A549 (cell line): ENCODE measurements around the gene ZDHHC17. TPM values are rescaled to one million over a fixed set of nuclear protein-coding genes. Genes with fewer than 3 reads are reported as not detected.

ENCODE experiments used
- ATAC-seq, 2 experiments: fragments of 200-7000 bp in 1 of 2; fragments of >200 bp in 1 of 2; cut with Nextera tagmentation in 1 of 2; cut with Tn5 transposase in 1 of 2; 3 replicates each; pipeline versions ENCODE4 v1.8.0 to v1.9.1; 2018 to 2020; ENCODE audit warnings: mild to moderate bottlenecking in 1 of 2, moderate library complexity in 1 of 2
- CTCF ChIA-PET: fragments of 300-600 bp; sonication (Branson Sonifier 250); formaldehyde crosslinking; extraction: SDS; loops from one replicate; lab custom pipeline; 2021; ENCODE audit warnings: antibody characterized with exemption, inconsistent platforms; lab: Yijun Ruan, JAX
- POLR2A ChIA-PET: fragments of 350-600 bp; formaldehyde crosslinking; extraction: SDS; loops from one replicate; lab custom pipeline; 2021; ENCODE audit warnings: antibody characterized with exemption, inconsistent platforms; lab: Yijun Ruan, JAX
- DNase-seq, 2 experiments: peaks; one replicate each; pipeline versions ENCODE4 v3.0.0 to v3.0.0-alpha.2; 2011 to 2016; ENCODE audit warnings: low read depth in 1 of 2, low spot score in 1 of 2
- FAIRE-seq: peaks from 2 replicates; lab custom pipeline; 2011; peaks lifted over from hg19 to GRCh38; lab: Jason Lieb, UNC
- H3K27ac ChIP-seq, 2 experiments: fragments of >200 bp; sonication (Bioruptor Twin); formaldehyde crosslinking; 3 replicates each; pipeline ENCODE4 v1.5.1; 2016 to 2017
- H3K4me1 ChIP-seq: fragments of >200 bp; sonication (Bioruptor Twin); formaldehyde crosslinking; 3 replicates; pipeline ENCODE4 v1.6.1; 2016
- H3K4me2 ChIP-seq: fragments of >200 bp; sonication (Bioruptor Twin); formaldehyde crosslinking; 3 replicates; pipeline ENCODE4 v1.6.1; 2016
- H3K4me3 ChIP-seq: fragments of >200 bp; sonication (Bioruptor Twin); formaldehyde crosslinking; 3 replicates; pipeline ENCODE4 v1.5.1; 2016
- H3K9me3 ChIP-seq: fragments of >200 bp; sonication (Bioruptor Twin); formaldehyde crosslinking; 3 replicates; pipeline ENCODE4 v1.6.1; 2016
- CBX8 ChIP-seq: fragments of 200-600 bp; sonication (generic); IDR thresholded peaks from 2 replicates; pipeline ENCODE4 v1.6.1; 2016
- CHD2 ChIP-seq: fragments of 150-350 bp; IDR thresholded peaks from 2 replicates; pipeline ENCODE4 v1.6.1; 2014; ENCODE audit warnings: low read length; ENCODE audit not compliant: partially characterized antibody
- CTCF ChIP-seq: fragments of >200 bp; sonication (Bioruptor Twin); formaldehyde crosslinking; IDR thresholded peaks from 3 replicates; pipeline ENCODE4 v1.5.1; 2016
- EHF ChIP-seq: fragments of 250-450 bp; sonication (Bioruptor Pico); IDR thresholded peaks from 2 replicates; pipeline ENCODE4 v1.5.0; 2020; ENCODE audit warnings: mild to moderate bottlenecking
- EHMT2 ChIP-seq: fragments of 200-600 bp; sonication (generic); IDR thresholded peaks from 2 replicates; pipeline ENCODE4 v1.6.1; 2016; ENCODE audit warnings: antibody characterized with exemption, low read depth, mild to moderate bottlenecking, moderate library complexity
- ESRRA ChIP-seq: fragments of 150-350 bp; IDR thresholded peaks from 2 replicates; pipeline ENCODE4 v1.6.1; 2014; ENCODE audit warnings: mild to moderate bottlenecking, low read length, borderline replicate concordance
- GATA3 ChIP-seq: IDR thresholded peaks from 2 replicates; pipeline ENCODE4 v1.6.1; 2012; ENCODE audit warnings: borderline replicate concordance
- HES2 ChIP-seq: fragments of >200 bp; sonication (Bioruptor Twin); formaldehyde crosslinking; IDR thresholded peaks from 2 replicates; pipeline ENCODE4 v1.6.1; 2016
- HEYL ChIP-seq: fragments of 250-450 bp; sonication (Bioruptor Pico); IDR thresholded peaks from 2 replicates; pipeline ENCODE4 v1.8.0; 2021; ENCODE audit warnings: mild to moderate bottlenecking, moderate library complexity
- HOXB5 ChIP-seq: fragments of 250-450 bp; sonication (Bioruptor Pico); IDR thresholded peaks from 2 replicates; pipeline ENCODE4 v1.5.0; 2020; ENCODE audit warnings: mild to moderate bottlenecking, moderate library complexity
- JUNB ChIP-seq: fragments of >200 bp; sonication (Bioruptor Twin); formaldehyde crosslinking; IDR thresholded peaks from 2 replicates; pipeline ENCODE4 v1.6.1; 2016
- KDM5A ChIP-seq: fragments of 200-600 bp; sonication (generic); IDR thresholded peaks from 2 replicates; pipeline ENCODE4 v1.6.1; 2016; ENCODE audit warnings: antibody characterized with exemption, mild to moderate bottlenecking
- MYC ChIP-seq: IDR thresholded peaks from 2 replicates; pipeline ENCODE4 v1.6.1; 2012; ENCODE audit warnings: mild to moderate bottlenecking, inconsistent platforms, low read length, improper control_type of control experiment, borderline replicate concordance
- NFE2L2 ChIP-seq: fragments of 150-350 bp; conservative IDR thresholded peaks from 2 replicates; pipeline ENCODE4 v1.6.1; 2014; ENCODE audit warnings: low read length
- PBX3 ChIP-seq: IDR thresholded peaks from 2 replicates; pipeline ENCODE4 v1.6.1; 2012
- RAD21 ChIP-seq, 2 experiments: fragments of >200 bp in 1 of 2; sonication (Bioruptor Twin) in 1 of 2; formaldehyde crosslinking in 1 of 2; IDR thresholded peaks in 1 of 2; conservative IDR thresholded peaks in 1 of 2; 2 replicates in 1 of 2; 3 replicates in 1 of 2; pipeline ENCODE4 v1.6.1; 2012 to 2018; ENCODE audit warnings: inconsistent platforms in 1 of 2
- RARB ChIP-seq: fragments of 250-450 bp; sonication (Bioruptor Pico); IDR thresholded peaks from 2 replicates; pipeline ENCODE4 v1.8.0; 2021; ENCODE audit warnings: mild to moderate bottlenecking, moderate library complexity
- REST ChIP-seq: fragments of 200-600 bp; sonication (generic); IDR thresholded peaks from 2 replicates; pipeline ENCODE4 v1.6.1; 2016; ENCODE audit warnings: antibody characterized with exemption, mild to moderate bottlenecking, moderate library complexity
- RNF2 ChIP-seq: fragments of 200-600 bp; sonication (generic); IDR thresholded peaks from 2 replicates; pipeline ENCODE4 v1.6.1; 2016; ENCODE audit warnings: low read depth, mild to moderate bottlenecking, antibody characterized with exemption, moderate library complexity, borderline replicate concordance
- TFCP2L1 ChIP-seq: fragments of 250-450 bp; sonication (Bioruptor Pico); IDR thresholded peaks from 2 replicates; pipeline ENCODE4 v1.5.0; 2021; ENCODE audit warnings: mild to moderate bottlenecking
- USF2 ChIP-seq: fragments of 450-650 bp; IDR thresholded peaks from 2 replicates; pipeline ENCODE4 v1.6.1; 2014; ENCODE audit warnings: antibody characterized with exemption
- ZC3H11A ChIP-seq: fragments of 450-650 bp; IDR thresholded peaks from 2 replicates; pipeline ENCODE4 v1.6.1; 2014; ENCODE audit warnings: antibody characterized with exemption, mild to moderate bottlenecking
- ZSCAN20 ChIP-seq: fragments of 250-450 bp; sonication (Bioruptor Pico); IDR thresholded peaks from 2 replicates; pipeline ENCODE4 v1.8.0; 2022; ENCODE audit warnings: mild to moderate bottlenecking, moderate library complexity
- WGBS: methylation state at CpG from one replicate; pipeline ENCODE4 v1.1.6; 2017; ENCODE audit errors: missing lambda C conversion rate; 5-methylcytosine and 5-hydroxymethylcytosine counted together
- polyA plus RNA-seq, 4 experiments: library from polyadenylated mRNA; depleted of rRNA in 3 of 4; stranded (reverse); fragments of >200 nt; fragmentation: RNase III in 1 of 4; extraction: RNeasy Plus Mini Kit Qiagen cat#74134 plus additional on column Dnase treatment in 1 of 4; gene quantifications; 2 replicates in 3 of 4; 3 replicates in 1 of 4; pipeline ENCODE4 v1.2.3, GENCODE V29; 2011 to 2017

ZDHHC17 gene
- polyA plus RNA-seq, 2 of the 4 experiments (the other 2 are of a cell fraction) = 28.1 to 54.8 TPM

GRCh38 chr12:76802060-76802459, 38.1 kb downstream of the ZDHHC17 start:
- ChIA-PET CTCF (interaction anchor here (1.8 to 2.3 kb wide), 2 partner anchors 12 to 19 kb away, joined by 4 to 16 read pairs; no protein-coding TSS in a partner anchor), POLR2A (no interaction called here)
- H3K4me3 ChIP-seq = no peak overlapping the region
- no peaks in the 10 kb centered on the region for H3K9me3 ChIP-seq
- WGBS = 95% methylated on average over 3 of the region's 3 CpGs
- no peak overlapping the region for H3K4me2 ChIP-seq
- no peak overlapping the region for H3K27ac ChIP-seq
- FAIRE-seq (no peak), DNase-seq (no peak), ATAC-seq (no peak)
- H3K4me1 ChIP-seq = no peaks in the 10 kb centered on the region
- no peak for TF ChIP-seq EHMT2
- TF ChIP-seq RAD21 (conservative IDR thresholded peaks at IDR 0.05 in 1 of 2, IDR thresholded peaks at IDR 0.05 in 1 of 2) = no peak
- TF ChIP-seq MYC = no peak
- TF ChIP-seq NFE2L2 = no peak
- no peak for TF ChIP-seq REST
- TF ChIP-seq TFCP2L1 = no peak
- no peak for TF ChIP-seq HES2
- TF ChIP-seq PBX3 = no peak
- TF ChIP-seq CHD2 = no peak

GRCh38 chr12:76804435-76804976, 40.6 kb downstream of the ZDHHC17 start:
- ChIA-PET CTCF (interaction anchor here (1.2 to 2.3 kb wide), 2 partner anchors 183 to 206 kb away, joined by 3 to 8 read pairs; no protein-coding TSS in a partner anchor), POLR2A (no interaction called here)
- no peak overlapping the region for H3K4me3 ChIP-seq
- H3K27ac ChIP-seq = no peak overlapping the region
- no peaks in the 10 kb centered on the region for H3K9me3 ChIP-seq
- ATAC-seq (no peak), DNase-seq (no peak), FAIRE-seq (no peak)
- WGBS = 90% methylated on average over 8 of the region's 8 CpGs
- H3K4me1 ChIP-seq = no peaks in the 10 kb centered on the region
- H3K4me2 ChIP-seq = no peak overlapping the region
- TF ChIP-seq RNF2 (no peak), KDM5A (no peak), CBX8 (no peak), HOXB5 (CRISPR knock-in tag) (no peak), CTCF (no peak), ZSCAN20 (no peak), EHF (CRISPR knock-in tag) (no peak), ZC3H11A (no peak), USF2 (no peak), HEYL (no peak), GATA3 (no peak), ESRRA (no peak), JUNB (no peak), RARB (no peak)
